Stimulated activated CD4-positive, alpha-beta T cell treated with anti-CD3 and anti-CD28 coated beads, TNF-alpha, amount 100 ng/mL, for 4 hours (primary cell): ENCODE data around the gene MRPL23.
"Not testable (repeated sequence)": the region's sequence is repeated elsewhere in the genome, so short reads cannot be mapped to it uniquely, and the experiment has no call there.

Experiments
- DNase-seq, 3 experiments: peaks; one replicate each; pipeline ENCODE4 v3.0.0-alpha.2; 2020; ENCODE audit warnings: low read depth in 3 of 3

Gene MRPL23

GRCh38 chr11:1933416-1934334 is 13.5 kb upstream of the MRPL23 start:
- no peak for DNase-seq

DNA sequence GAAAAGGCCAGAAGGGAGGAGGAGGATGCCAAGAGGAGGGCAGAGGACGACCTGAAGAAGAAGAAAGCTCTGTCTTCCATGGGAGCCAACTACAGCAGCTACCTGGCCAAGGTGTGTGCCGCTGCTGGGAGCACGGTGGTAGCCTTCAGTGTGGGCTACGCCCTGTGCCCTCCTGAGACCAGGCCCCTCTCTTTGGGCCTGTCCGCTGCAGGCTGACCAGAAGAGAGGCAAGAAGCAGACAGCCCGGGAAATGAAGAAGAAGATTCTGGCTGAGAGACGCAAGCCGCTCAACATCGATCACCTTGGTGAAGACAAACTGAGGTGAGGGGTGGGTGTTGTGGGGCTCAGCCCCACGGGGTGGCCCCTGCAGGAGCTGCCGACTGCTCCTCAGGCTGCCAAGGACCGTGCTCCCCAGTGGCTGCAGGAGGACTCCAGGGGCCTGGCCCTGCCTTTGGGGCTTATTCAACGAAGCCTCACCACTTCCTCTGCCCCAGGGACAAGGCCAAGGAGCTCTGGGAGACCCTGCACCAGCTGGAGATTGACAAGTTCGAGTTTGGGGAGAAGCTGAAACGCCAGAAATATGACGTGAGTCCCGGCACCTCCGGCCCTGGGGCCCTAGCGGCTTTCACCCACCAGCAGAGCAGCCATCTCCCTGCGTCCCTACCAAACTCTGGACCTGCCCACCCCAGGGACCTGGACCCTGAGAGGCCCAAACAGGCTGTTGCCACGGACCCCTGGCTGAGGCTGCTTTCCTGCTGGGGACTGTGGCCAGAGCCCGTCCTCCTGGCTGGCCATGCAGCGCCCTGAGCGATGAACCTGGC is 12.6 kb upstream of the MRPL23 start:
- DNase-seq, result no peak

- DNase-seq, result no peak
Measured at GRCh38 chr11:1935156-1936071, 11.7 kb upstream of the MRPL23 start.

GRCh38 chr11:1936072-1936780 is 10.9 kb upstream of the MRPL23 start:
- DNase-seq, result no peak

DNA sequence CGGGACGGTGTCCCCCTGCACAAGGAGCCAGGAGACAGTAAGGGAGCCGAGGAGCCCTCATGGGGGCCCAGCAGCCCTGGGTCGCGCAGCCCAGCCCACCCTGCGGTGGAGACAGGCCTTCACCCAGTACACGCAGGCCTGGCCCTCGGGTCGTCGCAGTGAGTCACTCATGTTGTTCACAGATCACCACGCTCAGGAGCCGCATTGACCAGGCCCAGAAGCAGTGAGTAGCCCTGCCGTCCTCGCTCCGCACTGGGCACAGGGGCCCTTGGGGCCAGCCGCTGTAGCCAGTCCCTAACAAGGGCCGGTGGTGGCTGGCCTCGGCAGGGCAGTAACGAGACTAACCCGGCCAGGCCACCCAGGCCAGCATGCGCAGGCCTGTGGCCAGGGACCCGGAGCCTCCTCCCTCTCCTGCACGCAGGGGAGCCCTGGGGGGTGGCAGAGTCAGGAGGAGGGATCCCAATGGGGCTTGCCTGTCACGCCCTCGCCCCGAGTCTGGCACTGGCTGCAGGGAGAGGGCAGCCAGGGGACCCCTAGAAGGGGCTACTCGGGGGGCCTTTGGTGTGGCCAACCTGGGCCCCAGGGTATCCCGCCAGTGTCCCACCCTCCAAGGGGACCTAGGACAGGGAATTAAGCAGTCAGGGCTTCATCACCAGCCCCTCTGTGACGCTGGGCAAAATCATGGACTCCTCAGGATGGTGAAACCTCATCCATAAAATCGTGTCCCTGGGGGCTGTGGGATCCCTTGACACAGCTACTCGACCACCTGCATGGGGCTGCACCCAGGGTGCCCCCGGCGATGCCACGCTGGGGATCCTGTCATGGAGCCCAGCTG is 10.1 kb upstream of the MRPL23 start:
- DNase-seq, result no peak

DNA sequence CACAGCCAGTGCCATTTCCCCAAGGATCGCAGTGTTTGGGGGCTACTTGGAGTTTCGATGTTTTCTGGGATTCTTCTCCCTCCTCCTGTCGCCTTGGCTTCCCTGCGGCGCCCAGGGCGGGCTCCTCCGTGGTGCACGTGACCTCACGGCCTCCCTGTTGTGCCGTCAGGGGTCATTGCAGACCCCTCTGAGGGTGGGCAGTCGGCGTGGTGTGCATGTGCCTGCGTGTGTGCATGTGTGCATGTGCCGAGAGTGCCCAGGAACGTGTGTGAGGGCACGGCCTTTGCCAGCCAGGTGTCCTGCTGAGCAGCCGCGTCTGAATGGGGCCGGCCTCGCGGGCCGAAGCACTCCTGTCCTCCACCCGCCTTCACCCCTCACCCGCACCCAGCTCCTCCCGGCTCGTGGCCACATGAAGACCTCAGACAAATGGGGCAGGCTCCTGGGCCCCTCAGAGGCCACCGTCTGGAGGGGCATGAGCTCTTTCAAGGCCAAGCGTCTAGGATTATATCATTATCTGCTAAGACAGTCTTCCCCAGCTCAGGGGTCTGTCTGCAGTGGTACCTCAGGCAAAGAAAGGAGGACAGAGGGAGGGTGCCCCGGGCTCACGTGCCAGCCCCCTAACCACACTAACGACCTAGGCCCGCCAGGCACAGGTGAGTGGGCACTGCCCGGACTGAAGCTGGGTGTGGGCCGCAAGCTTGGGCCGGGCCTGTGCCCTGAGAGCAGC is 9.4 kb upstream of the MRPL23 start:
- DNase-seq, result no peak

- DNase-seq, result no peak
Measured at GRCh38 chr11:1938343-1939005, 8.7 kb upstream of the MRPL23 start.

GRCh38 chr11:1939006-1939625 is 8.0 kb upstream of the MRPL23 start:
- DNase-seq, result no peak

GRCh38 chr11:1939788-1940187 is 7.3 kb upstream of the MRPL23 start:
- not testable (repeated sequence) for DNase-seq

DNA sequence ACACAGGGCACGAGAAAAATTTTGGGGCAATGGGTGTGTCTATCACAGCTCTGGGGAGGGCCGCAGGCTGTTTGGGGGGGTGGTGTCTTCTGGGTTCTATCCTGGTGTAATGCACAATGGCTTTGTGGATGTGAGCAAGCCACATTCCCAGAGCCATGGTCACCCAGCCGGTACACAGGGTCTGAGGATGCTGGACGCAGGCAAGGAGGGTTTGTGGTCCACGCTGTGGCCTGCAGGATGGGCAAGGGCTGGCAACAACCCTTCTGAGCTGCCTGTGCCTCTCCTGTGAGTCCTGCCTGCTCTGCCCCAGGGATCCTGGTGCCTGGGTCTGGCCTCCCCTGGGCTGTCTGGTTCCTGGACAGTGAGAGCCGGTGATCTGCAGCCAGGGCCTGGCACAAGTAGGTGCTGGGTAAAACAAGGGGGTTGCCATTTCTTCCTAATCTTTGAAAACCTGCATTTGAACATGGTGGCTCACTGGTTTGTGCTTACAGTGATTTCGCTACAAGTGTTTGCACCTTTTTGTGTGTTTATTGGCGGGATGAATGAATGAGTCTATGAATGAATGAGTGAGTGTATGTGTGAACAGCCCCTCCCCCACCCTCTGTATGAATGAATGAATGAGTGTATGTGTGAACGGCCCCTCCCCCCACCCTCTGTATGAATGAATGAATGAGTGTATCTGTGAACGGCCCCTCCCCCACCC is 4.4 kb upstream of the MRPL23 start:
- no peak for DNase-seq

DNA sequence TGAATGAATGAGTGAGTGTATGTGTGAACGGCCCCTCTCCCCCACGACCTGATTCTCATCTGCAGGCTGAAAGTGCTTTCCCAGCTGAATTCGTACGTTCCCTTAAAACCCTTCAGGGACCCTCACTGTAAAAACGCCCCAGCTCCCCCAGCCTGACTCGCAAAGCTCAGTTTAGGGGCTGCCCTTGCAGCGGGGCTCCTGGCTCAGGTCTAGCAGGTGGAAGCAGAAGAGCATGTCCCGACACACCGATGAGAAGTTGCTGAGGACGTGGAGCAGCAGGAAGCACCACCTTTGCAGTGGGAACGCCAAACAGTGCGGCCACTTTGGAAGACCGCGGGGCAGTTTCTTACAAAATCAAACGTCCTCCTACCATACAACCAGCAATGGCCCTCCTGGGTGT is 3.6 kb upstream of the MRPL23 start:
- no peak for DNase-seq

GRCh38 chr11:1943977-1944376 is 3.2 kb upstream of the MRPL23 start:
- DNase-seq, result no peak

DNA sequence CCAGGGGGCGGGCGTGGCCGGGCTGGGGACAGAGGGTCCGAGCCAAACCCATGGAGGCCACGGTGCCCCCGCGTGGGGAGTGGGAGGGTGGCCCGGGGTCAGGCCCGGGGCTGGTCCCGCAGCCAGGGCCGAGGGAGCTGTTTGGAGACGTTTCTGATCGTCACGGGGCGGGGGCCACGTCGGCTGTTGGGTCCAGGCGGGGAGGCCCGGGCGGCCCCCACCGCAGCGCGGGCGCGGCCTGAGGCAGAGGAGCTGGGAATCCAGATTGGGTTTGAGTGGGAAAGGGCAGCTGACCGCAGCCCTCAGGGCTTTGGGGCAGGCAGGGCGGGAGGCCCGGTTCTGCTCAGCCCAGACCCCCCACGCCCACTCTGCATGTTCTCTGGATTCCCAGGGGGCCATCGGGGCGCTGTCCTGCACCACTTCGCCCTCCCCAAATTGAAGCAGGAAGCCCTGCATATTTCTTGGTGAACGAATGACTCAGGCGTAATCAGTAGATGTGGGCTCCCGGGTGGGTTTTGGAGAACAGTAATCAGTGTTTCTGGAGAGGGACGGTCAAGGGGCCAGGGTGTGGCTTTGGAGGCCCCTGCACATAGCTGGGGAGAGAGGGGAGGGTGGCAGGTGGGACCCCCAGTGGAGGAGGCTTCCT is 583 bp downstream of the MRPL23 start:
- no peak for DNase-seq

- no peak for DNase-seq
Measured at GRCh38 chr11:1948389-1948788, 1.3 kb downstream of the MRPL23 start.

DNA sequence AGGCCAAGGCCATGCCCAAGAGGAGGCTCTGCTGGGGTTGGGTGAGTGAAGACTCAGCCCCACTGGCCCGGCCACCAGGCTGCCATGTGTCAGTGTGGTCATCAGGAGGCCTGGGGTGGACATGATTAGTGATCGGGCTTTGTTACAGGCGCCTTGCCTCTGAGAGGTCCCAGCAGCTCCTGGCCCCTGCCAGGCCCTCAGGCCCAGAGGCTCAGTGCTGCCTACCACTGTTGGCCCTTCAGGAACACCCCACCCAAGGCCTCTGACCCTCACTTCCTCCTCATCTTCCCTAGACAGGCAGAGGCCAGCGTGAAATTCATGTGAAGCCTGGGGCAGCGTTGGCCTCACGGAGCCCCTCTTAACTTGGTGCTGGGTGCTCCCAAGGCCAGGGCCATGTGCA is 2.2 kb downstream of the MRPL23 start:
- DNase-seq, result no peak

DNA sequence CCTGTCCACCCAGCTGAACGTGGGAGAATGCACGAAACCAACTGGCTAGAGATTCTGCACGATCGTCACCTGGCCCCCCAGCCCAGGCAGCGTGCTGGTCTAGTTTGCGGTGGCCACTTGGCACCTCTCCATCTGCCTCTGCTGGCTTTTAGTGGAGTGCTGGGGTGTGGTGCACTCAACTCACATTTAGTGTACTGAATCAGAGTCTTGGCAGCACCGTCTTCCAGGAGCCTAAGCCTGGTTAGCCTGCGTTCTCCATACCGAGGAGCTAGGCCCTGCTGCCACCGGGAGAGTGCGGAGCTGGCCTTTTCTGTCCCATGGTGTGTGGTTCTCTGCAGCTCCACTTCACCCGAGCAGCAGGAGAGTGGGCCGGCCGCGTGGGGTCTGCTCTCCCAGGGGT is 2.8 kb downstream of the MRPL23 start:
- no peak for DNase-seq

DNA sequence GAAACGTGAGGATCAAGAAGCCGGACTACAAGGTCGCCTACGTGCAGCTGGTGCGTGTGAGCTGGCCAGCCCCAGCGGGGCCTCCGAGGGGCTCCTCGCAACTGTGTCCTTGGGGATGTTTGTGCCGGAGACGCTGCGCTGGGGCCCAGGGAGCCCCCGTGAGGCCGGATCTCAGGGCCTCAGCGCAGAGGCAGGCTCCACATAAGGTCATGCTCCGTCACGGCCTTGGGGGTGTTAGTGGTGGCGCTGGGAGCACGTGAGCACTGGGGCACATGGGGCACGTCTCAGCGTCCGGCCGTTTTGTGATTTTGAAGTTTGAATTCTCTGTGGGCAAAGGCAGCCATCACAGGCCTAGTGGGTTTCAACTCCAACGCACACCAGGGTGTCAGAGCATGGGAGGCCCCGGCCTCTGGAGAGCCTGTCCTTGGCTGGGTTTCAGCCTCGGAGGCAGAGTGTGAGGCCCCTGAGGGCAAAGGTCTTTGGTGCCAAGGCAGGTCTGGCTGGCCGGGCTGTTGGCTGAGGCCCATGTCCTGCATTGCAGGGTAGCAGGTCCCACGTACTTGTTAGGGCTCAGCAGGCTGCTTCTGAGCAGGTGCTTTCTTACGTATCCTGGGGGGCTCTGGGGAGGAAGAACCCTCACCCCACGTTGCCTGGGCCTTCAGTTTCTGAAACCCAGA is 5.8 kb downstream of the MRPL23 start:
- DNase-seq, result no peak
